OCI-LY3 (cell line): ENCODE results near the gene CTDSPL.

Experiments
- CTCF ChIP-seq: fragments of 200-600, 300-600 bp; sonication (generic); IDR thresholded peaks from 2 replicates; pipeline ENCODE4 v1.5.1; 2014; ENCODE audit warnings: antibody characterized with exemption, low read length, low read depth
- EZH2phosphoT487 ChIP-seq: fragments of 200-600 bp; shearing (Covaris generic); IDR thresholded peaks from 2 replicates; pipeline ENCODE4 v1.6.1; 2018; ENCODE audit warnings: antibody characterized with exemption, mixed run types, low read depth

DNA sequence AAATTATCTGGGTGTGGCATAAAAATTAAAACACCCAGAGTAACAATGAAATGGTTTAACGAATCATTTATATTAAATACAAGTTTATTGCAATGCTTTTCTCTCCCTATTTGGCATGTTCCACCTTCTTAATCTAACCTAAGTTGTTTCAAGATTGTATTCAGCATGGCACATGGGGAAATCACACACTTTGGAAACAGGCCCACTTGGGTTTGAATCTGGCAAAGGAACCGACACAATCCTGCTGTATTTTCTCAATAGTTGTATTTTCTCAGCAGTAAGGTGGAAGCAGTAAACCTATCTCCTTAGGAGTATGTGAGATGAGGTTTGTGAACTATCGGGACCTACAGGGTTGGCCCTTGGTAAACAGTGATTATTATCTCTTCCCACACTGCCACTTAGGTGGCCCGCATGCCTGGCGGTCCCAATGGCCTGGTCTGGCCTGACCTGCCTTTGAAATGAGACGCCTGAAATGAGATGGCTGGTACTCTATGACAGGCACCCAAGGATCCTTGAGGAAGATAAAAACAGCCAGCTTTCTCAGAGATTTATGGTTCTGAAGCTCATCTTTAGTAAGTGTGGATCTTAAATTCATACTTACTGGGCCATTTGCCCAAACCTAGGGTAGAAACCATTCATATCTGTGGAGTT is 83.6 kb downstream of the CTDSPL start:
- TF ChIP-seq CTCF (no peak), EZH2phosphoT487 (no peak)
